SK-N-MC (cell line): ENCODE measurements around the gene PTPRN2.

Experiments used
- DNase-seq: peaks from one replicate; pipeline ENCODE4 v3.0.0-alpha.2; 2011; ENCODE audit warnings: low read depth, low spot score
- H3K27ac ChIP-seq: fragments of 200-600 bp; sonication (generic); 2 replicates; pipeline ENCODE4 v1.5.1; 2016; ENCODE audit warnings: mixed run types
- H3K36me3 ChIP-seq: fragments of 200-600 bp; sonication (generic); 2 replicates; pipeline ENCODE4 v1.6.1; 2017; ENCODE audit warnings: antibody characterized with exemption, low read length, mixed read lengths; ENCODE audit not compliant: insufficient read depth
- H3K4me3 ChIP-seq: fragments of 200-600 bp; sonication (generic); 2 replicates; pipeline ENCODE4 v1.5.1; 2016
- H3K9ac ChIP-seq: fragments of 200-600 bp; sonication (generic); 2 replicates; pipeline ENCODE4 v1.8.0; 2017; ENCODE audit warnings: mixed run types, mixed read lengths; ENCODE audit not compliant: insufficient read length
- H3K9me3 ChIP-seq: fragments of 200-600 bp; sonication (generic); 2 replicates; pipeline ENCODE4 v1.6.1; 2017; ENCODE audit warnings: low read depth, mild to moderate bottlenecking, antibody characterized with exemption, low read length, moderate library complexity, mixed read lengths
- EZH2 ChIP-seq: fragments of 200-600 bp; sonication (generic); IDR thresholded peaks from one replicate; pipeline ENCODE4 v1.6.1; 2017; ENCODE audit warnings: antibody characterized with exemption
- FOXP2 ChIP-seq: optimal IDR thresholded peaks from 2 replicates; pipeline ENCODE3; 2011; ENCODE audit warnings: mild to moderate bottlenecking, moderate library complexity; ENCODE audit not compliant: insufficient read depth; ENCODE audit errors: extremely low read length, control extremely low read depth
- POLR2AphosphoS5 ChIP-seq: IDR thresholded peaks from 2 replicates; pipeline ENCODE4 v1.6.1; 2012; ENCODE audit warnings: mild to moderate bottlenecking, low read depth, low read length, borderline replicate concordance

The PTPRN2 gene

GRCh38 chr7:157548691-157549303, 1038.8 kb downstream of the PTPRN2 start:
- Histone ChIP-seq H3K9me3 (no peaks in the 10 kb centered on the region), H3K27ac (no peak overlapping the region), H3K9ac (no peak overlapping the region), H3K36me3 (no peaks in the 10 kb centered on the region), H3K4me3 (no peak overlapping the region)
- no peak for DNase-seq
- TF ChIP-seq EZH2 (no peak), POLR2AphosphoS5 (no peak), FOXP2 (no peak)

- H3K36me3 ChIP-seq: no peaks in the 10 kb centered on the region
- no peak overlapping the region for H3K4me3 ChIP-seq
- H3K9ac ChIP-seq: no peak overlapping the region
- TF ChIP-seq EZH2 (no peak), POLR2AphosphoS5 (no peak), FOXP2 (no peak)
- no peak overlapping the region for H3K27ac ChIP-seq
- H3K9me3 ChIP-seq: no peaks in the 10 kb centered on the region
- DNase-seq: no peak
Observed at GRCh38 chr7:157547611-157548010, 1040.0 kb downstream of the PTPRN2 start.

GRCh38 chr7:157547102-157547501, 1040.5 kb downstream of the PTPRN2 start:
- no peak for TF ChIP-seq POLR2AphosphoS5
- TF ChIP-seq FOXP2: no peak
- TF ChIP-seq EZH2: no peak
- H3K27ac ChIP-seq: no peak overlapping the region
- H3K9me3 ChIP-seq: no peaks in the 10 kb centered on the region
- no peak overlapping the region for H3K9ac ChIP-seq
- H3K4me3 ChIP-seq: no peak overlapping the region
- no peak for DNase-seq
- H3K36me3 ChIP-seq: no peaks in the 10 kb centered on the region

- TF ChIP-seq EZH2: no peak
- no peak for TF ChIP-seq FOXP2
- TF ChIP-seq POLR2AphosphoS5: no peak
- Histone ChIP-seq H3K4me3 (no peak overlapping the region), H3K9ac (no peak overlapping the region), H3K36me3 (no peaks in the 10 kb centered on the region), H3K9me3 (no peaks in the 10 kb centered on the region), H3K27ac (no peak overlapping the region)
- no peak for DNase-seq
Observed at GRCh38 chr7:157545681-157546060, 1042.0 kb downstream of the PTPRN2 start.

GRCh38 chr7:157544980-157545680, 1042.5 kb downstream of the PTPRN2 start:
- H3K9me3 ChIP-seq: no peaks in the 10 kb centered on the region
- no peak overlapping the region for H3K4me3 ChIP-seq
- DNase-seq: no peak
- no peak overlapping the region for H3K27ac ChIP-seq
- TF ChIP-seq POLR2AphosphoS5: no peak
- no peak for TF ChIP-seq EZH2
- no peak for TF ChIP-seq FOXP2
- H3K36me3 ChIP-seq: no peaks in the 10 kb centered on the region
- H3K9ac ChIP-seq: no peak overlapping the region

GRCh38 chr7:157544226-157544625, 1043.4 kb downstream of the PTPRN2 start:
- Histone ChIP-seq H3K27ac (no peak overlapping the region), H3K9ac (no peak overlapping the region), H3K9me3 (no peaks in the 10 kb centered on the region), H3K36me3 (no peaks in the 10 kb centered on the region), H3K4me3 (no peak overlapping the region)
- no peak for DNase-seq
- TF ChIP-seq EZH2 (no peak), POLR2AphosphoS5 (no peak)

GRCh38 chr7:157543791-157544190, 1043.8 kb downstream of the PTPRN2 start:
- H3K4me3 ChIP-seq: no peak overlapping the region
- no peak overlapping the region for H3K9ac ChIP-seq
- no peak for DNase-seq
- no peaks in the 10 kb centered on the region for H3K36me3 ChIP-seq
- H3K27ac ChIP-seq: no peak overlapping the region
- no peak for TF ChIP-seq EZH2
- TF ChIP-seq POLR2AphosphoS5: no peak
- TF ChIP-seq FOXP2: no peak
- H3K9me3 ChIP-seq: no peaks in the 10 kb centered on the region

- no peak overlapping the region for H3K27ac ChIP-seq
- H3K9ac ChIP-seq: no peak overlapping the region
- H3K36me3 ChIP-seq: no peaks in the 10 kb centered on the region
- H3K4me3 ChIP-seq: no peak overlapping the region
- DNase-seq: no peak
- TF ChIP-seq POLR2AphosphoS5 (no peak), FOXP2 (no peak), EZH2 (no peak)
- H3K9me3 ChIP-seq: no peaks in the 10 kb centered on the region
Observed at GRCh38 chr7:157543276-157543675, 1044.3 kb downstream of the PTPRN2 start.
